SK-N-SH (cell line): ENCODE data around the gene MVD. TPM values are rescaled to one million over a fixed set of nuclear protein-coding genes. Genes with fewer than 3 reads are reported as not detected.

Experiments used
- CTCF ChIA-PET: fragments of 300-600, 350-600 bp; formaldehyde crosslinking; extraction: SDS; loops from one replicate; lab custom pipeline; 2021; lab: Yijun Ruan, JAX
- POLR2A ChIA-PET: fragments of 350-600 bp; sonication (Branson Sonifier 250); formaldehyde crosslinking; extraction: SDS; loops from one replicate; lab custom pipeline; 2020; ENCODE audit warnings: antibody characterized with exemption, inconsistent platforms; lab: Yijun Ruan, JAX
- DNase-seq: peaks from one replicate; pipeline ENCODE4 v3.0.0; 2012
- H2AFZ ChIP-seq: fragments of 200-600 bp; sonication (generic); 2 replicates; pipeline ENCODE4 v1.8.1; 2016; ENCODE audit warnings: antibody characterized with exemption, mild to moderate bottlenecking, low read depth
- H3F3A ChIP-seq: fragments of 200-600 bp; sonication (generic); replicated peaks from 2 replicates; pipeline ENCODE3; 2016; ENCODE audit warnings: antibody characterized with exemption, mild to moderate bottlenecking; ENCODE audit not compliant: insufficient read depth
- H3K27ac ChIP-seq, 2 experiments: fragments of 200-500 bp in 1 of 2; fragments of 200-600 bp in 1 of 2; sonication (Bioruptor generic) in 1 of 2; sonication (generic), shearing (Covaris generic) in 1 of 2; 2 replicates each; pipeline versions ENCODE4 v1.5.1 to v1.6.1; 2014 to 2016; ENCODE audit warnings: low read depth in 2 of 2, inconsistent platforms in 1 of 2, low read length in 1 of 2, mild to moderate bottlenecking in 1 of 2, mixed read lengths in 1 of 2
- H3K27me3 ChIP-seq: fragments of 200-600 bp; sonication (generic), shearing (Covaris generic); 2 replicates; pipeline ENCODE4 v1.6.1; 2016; ENCODE audit warnings: mixed run types; ENCODE audit not compliant: insufficient read depth
- H3K36me3 ChIP-seq, 2 experiments: fragments of 200-500 bp in 1 of 2; fragments of 200-600 bp in 1 of 2; sonication (Bioruptor generic) in 1 of 2; sonication (generic) in 1 of 2; replicated peaks in 1 of 2; 2 replicates each; pipeline versions ENCODE3 to v1.5.1; 2014 to 2016; ENCODE audit warnings: low read length in 1 of 2, mild to moderate bottlenecking in 1 of 2; ENCODE audit not compliant: insufficient read depth in 2 of 2, control insufficient read depth in 1 of 2
- H3K4me1 ChIP-seq, 2 experiments: fragments of 200-500 bp in 1 of 2; fragments of 200-600 bp in 1 of 2; sonication (Bioruptor generic) in 1 of 2; sonication (generic), shearing (Covaris generic) in 1 of 2; 2 replicates each; pipeline versions ENCODE4 v1.5.1 to v1.6.1; 2014 to 2016; ENCODE audit warnings: low read depth in 1 of 2, low read length in 1 of 2, mixed run types in 1 of 2; ENCODE audit not compliant: insufficient read depth in 2 of 2, control insufficient read depth in 1 of 2
- H3K4me2 ChIP-seq: fragments of 200-600 bp; sonication (generic), shearing (Covaris generic); 2 replicates; pipeline ENCODE4 v1.6.1; 2017; ENCODE audit warnings: mixed run types
- H3K4me3 ChIP-seq, 2 experiments: fragments of 200-500 bp in 1 of 2; fragments of 200-600 bp in 1 of 2; sonication (Bioruptor generic) in 1 of 2; sonication (generic), shearing (Covaris generic) in 1 of 2; 2 replicates each; pipeline versions ENCODE4 v1.5.1 to v1.8.1; 2014 to 2016; ENCODE audit warnings: low read depth in 2 of 2, inconsistent platforms in 1 of 2, low read length in 1 of 2, mild to moderate bottlenecking in 1 of 2, mixed read lengths in 1 of 2, moderate library complexity in 1 of 2
- H3K79me2 ChIP-seq: fragments of 200-600 bp; sonication (generic); 2 replicates; pipeline ENCODE4 v1.8.1; 2017; ENCODE audit warnings: mild to moderate bottlenecking; ENCODE audit not compliant: insufficient read depth
- H3K9ac ChIP-seq: fragments of 200-600 bp; sonication (generic); 2 replicates; pipeline ENCODE4 v1.6.1; 2017; ENCODE audit warnings: mixed run types
- H3K9me2 ChIP-seq: fragments of 200-600 bp; sonication (generic); 2 replicates; pipeline ENCODE4 v1.6.1; 2017; ENCODE audit warnings: mixed run types
- H3K9me3 ChIP-seq: fragments of 200-600 bp; sonication (generic); 2 replicates; pipeline ENCODE4 v1.6.1; 2017; ENCODE audit warnings: mixed run types, mild to moderate bottlenecking, moderate library complexity
- H4K20me1 ChIP-seq: fragments of 200-600 bp; sonication (generic); 2 replicates; pipeline ENCODE4 v1.6.1; 2017; ENCODE audit warnings: mild to moderate bottlenecking, mixed run types; ENCODE audit not compliant: insufficient read depth
- CHD2 ChIP-seq: fragments of 150-350 bp; IDR thresholded peaks from 2 replicates; pipeline ENCODE4 v1.6.1; 2018; ENCODE audit warnings: low read length; ENCODE audit not compliant: partially characterized antibody
- ELF1 ChIP-seq: IDR thresholded peaks from 2 replicates; pipeline ENCODE4 v1.4.0; 2012
- FOXJ3 ChIP-seq: sonication (generic); formaldehyde crosslinking; IDR thresholded peaks from 2 replicates; pipeline ENCODE4 v1.5.1; 2020; ENCODE audit warnings: mild to moderate bottlenecking, missing genetic modification reagents
- FOXM1 ChIP-seq: IDR thresholded peaks from 2 replicates; pipeline ENCODE4 v1.4.0; 2012; ENCODE audit warnings: low read depth, mild to moderate bottlenecking
- GATA2 ChIP-seq: sonication (generic); formaldehyde crosslinking; IDR thresholded peaks from 2 replicates; pipeline ENCODE4 v1.5.0; 2020; ENCODE audit warnings: mild to moderate bottlenecking, missing genetic modification reagents
- IRF3 ChIP-seq: fragments of 150-350 bp; IDR thresholded peaks from 2 replicates; pipeline ENCODE4 v1.6.1; 2016; ENCODE audit warnings: mild to moderate bottlenecking, low read depth, low read length
- JUND ChIP-seq: IDR thresholded peaks from 2 replicates; pipeline ENCODE4 v1.4.0; 2012
- MAX ChIP-seq: IDR thresholded peaks from 2 replicates; pipeline ENCODE4 v1.4.0; 2012; ENCODE audit warnings: low read depth
- MEF2A ChIP-seq: IDR thresholded peaks from 2 replicates; pipeline ENCODE4 v1.4.0; 2012; ENCODE audit warnings: low read depth, borderline replicate concordance
- NRF1 ChIP-seq: IDR thresholded peaks from 2 replicates; pipeline ENCODE4 v1.6.1; 2012; ENCODE audit warnings: low read depth, mild to moderate bottlenecking, low read length
- PBX3 ChIP-seq: IDR thresholded peaks from 2 replicates; pipeline ENCODE4; 2012
- POLR2AphosphoS5 ChIP-seq: IDR thresholded peaks from 2 replicates; pipeline ENCODE4 v1.6.1; 2012; ENCODE audit warnings: low read depth, low read length
- RAD21 ChIP-seq: IDR thresholded peaks from 2 replicates; pipeline ENCODE4 v1.6.1; 2012; ENCODE audit warnings: mild to moderate bottlenecking, low read length
- RXRA ChIP-seq: IDR thresholded peaks from 2 replicates; pipeline ENCODE4 v1.4.0; 2012; ENCODE audit warnings: low read depth, mild to moderate bottlenecking, borderline replicate concordance
- TCF12 ChIP-seq: IDR thresholded peaks from 2 replicates; pipeline ENCODE4 v1.4.0; 2012
- TEAD4 ChIP-seq: IDR thresholded peaks from 2 replicates; pipeline ENCODE4 v1.4.0; 2012; ENCODE audit warnings: mild to moderate bottlenecking, borderline replicate concordance; ENCODE audit not compliant: insufficient read depth
- WGBS: methylation state at CpG from one replicate; pipeline ENCODE4 v1.1.6; 2017; ENCODE audit warnings: low lambda C conversion rate; 5-methylcytosine and 5-hydroxymethylcytosine counted together
- polyA plus RNA-seq, 3 experiments: library from polyadenylated mRNA; depleted of rRNA; stranded (reverse); fragments of >200 nt; gene quantifications; 2 replicates each; pipeline ENCODE4 v1.2.3, GENCODE V29; 2012

The MVD gene
- polyA plus RNA-seq, 1 of the 3 experiments (the other 2 are of a cell fraction), result 15.7 TPM

- TF ChIP-seq JUND (no peak), RAD21 (no peak), NRF1 (no peak)
Observed at GRCh38 chr16:88627531-88628411, 35.1 kb downstream of the MVD start (continued).

GRCh38 chr16:88626646-88627045, 36.2 kb downstream of the MVD start:
- H3K27me3 ChIP-seq, result no peaks in the 10 kb centered on the region
- H3K9me3 ChIP-seq, result no peaks in the 10 kb centered on the region
- no peak overlapping the region for H3K27ac ChIP-seq
- no peaks in the 10 kb centered on the region for H4K20me1 ChIP-seq
- H3K4me3 ChIP-seq, result no peak overlapping the region
- CTCF ChIA-PET, result interaction anchor here (1.1 kb wide), 1 partner anchor 11 kb away, joined by 3 read pairs; no protein-coding TSS in a partner anchor
- H3K9ac ChIP-seq, result no peak overlapping the region
- H3K4me1 ChIP-seq, result no peaks in the 10 kb centered on the region
- DNase-seq, result no peak
- no peak overlapping the region for H3K4me2 ChIP-seq
- H3K9me2 ChIP-seq, result no peaks in the 10 kb centered on the region
- no peak overlapping the region for H2AFZ ChIP-seq
- peaks cover 1% of the 10 kb centered on the region for H3F3A ChIP-seq
- POLR2A ChIA-PET, result no interaction called here
- TF ChIP-seq CHD2 (no peak), ELF1 (no peak), TCF12 (no peak), FOXJ3 (CRISPR knock-in tag) (no peak), NRF1 (no peak), TEAD4 (no peak), JUND (no peak), POLR2AphosphoS5 (no peak), PBX3 (no peak), IRF3 (no peak), MEF2A (no peak), RAD21 (no peak), FOXM1 (no peak)
- TF ChIP-seq, all 33 proteins: peak for 0
- no peaks in the 10 kb centered on the region for H3K79me2 ChIP-seq
- peaks cover 10 to 67% of the 10 kb centered on the region in 2 experiments for H3K36me3 ChIP-seq
- 98% methylated on average over 7 of the region's 9 CpGs for WGBS

GRCh38 chr16:88624977-88625576, 37.8 kb downstream of the MVD start:
- H3F3A ChIP-seq, result no peaks in the 10 kb centered on the region
- CTCF ChIA-PET, result no interaction called here
- H3K27me3 ChIP-seq, result no peaks in the 10 kb centered on the region
- no peak overlapping the region for H3K4me3 ChIP-seq
- no peak overlapping the region for H3K27ac ChIP-seq
- no peaks in the 10 kb centered on the region for H3K9me2 ChIP-seq
- H3K4me2 ChIP-seq, result no peak overlapping the region
- no peaks in the 10 kb centered on the region for H3K79me2 ChIP-seq
- POLR2A ChIA-PET, result no interaction called here
- no peak for DNase-seq
- 79% methylated on average over 9 of the region's 17 CpGs for WGBS
- H4K20me1 ChIP-seq, result peaks cover 2% of the 10 kb centered on the region; the same call in 1 of the 2 replicates
- H3K4me1 ChIP-seq, result no peaks in the 10 kb centered on the region
- H2AFZ ChIP-seq, result no peak overlapping the region
- peaks cover 8 to 54% of the 10 kb centered on the region in 2 experiments for H3K36me3 ChIP-seq
- no peaks in the 10 kb centered on the region for H3K9me3 ChIP-seq
- H3K9ac ChIP-seq, result no peak overlapping the region
- no peak for TF ChIP-seq MAX
- TF ChIP-seq MEF2A, result no peak
- no peak for TF ChIP-seq PBX3
- TF ChIP-seq RXRA, result no peak
- TF ChIP-seq GATA2 (CRISPR knock-in tag), result no peak
- TF ChIP-seq TEAD4, result no peak
